H1 (cell line): ENCODE results near the gene TINAGL1. TPM values are rescaled to one million over a fixed set of nuclear protein-coding genes. Genes with fewer than 3 reads are reported as not detected.

Source experiments
- CTCF ChIA-PET: fragments of 300-600 bp; sonication (Branson Sonifier 250); formaldehyde crosslinking; loops from one replicate; lab custom pipeline; 2021; ENCODE audit not compliant: partially characterized antibody; lab: Charles Lee
- POLR2A ChIA-PET: fragments of 300-600 bp; sonication (Branson Sonifier 250); formaldehyde crosslinking; loops from one replicate; lab custom pipeline; 2021; ENCODE audit warnings: inconsistent platforms; ENCODE audit not compliant: partially characterized antibody; lab: Charles Lee
- DNase-seq, 2 experiments: peaks; one replicate each; pipeline versions ENCODE4 v3.0.0 to v3.0.0-alpha.2; 2010 to 2022; ENCODE audit warnings: low spot score in 2 of 2, low read depth in 1 of 2, mixed read lengths in 1 of 2
- FAIRE-seq: peaks from 2 replicates; lab custom pipeline; 2011; peaks lifted over from hg19 to GRCh38; lab: Jason Lieb, UNC
- H2AFZ ChIP-seq: 2 replicates; pipeline ENCODE4 v1.8.1; 2012; ENCODE audit warnings: low read length, inconsistent platforms
- H2AK5ac ChIP-seq: 2 replicates; pipeline ENCODE4 v1.6.1; 2013; ENCODE audit warnings: low read depth, low read length
- H2BK120ac ChIP-seq: replicated peaks from 2 replicates; pipeline ENCODE3; 2013; ENCODE audit warnings: low read depth, low read length, inconsistent platforms
- H2BK12ac ChIP-seq: 2 replicates; pipeline ENCODE4 v1.6.1; 2013; ENCODE audit warnings: low read depth, low read length
- H2BK15ac ChIP-seq: 2 replicates; pipeline ENCODE4 v1.6.1; 2013; ENCODE audit warnings: low read length
- H2BK20ac ChIP-seq: 2 replicates; pipeline ENCODE4 v1.6.1; 2013; ENCODE audit warnings: low read length
- H2BK5ac ChIP-seq: 2 replicates; pipeline ENCODE4 v1.6.1; 2013; ENCODE audit warnings: low read depth, low read length
- H3K14ac ChIP-seq: 2 replicates; pipeline ENCODE4 v1.6.1; 2013; ENCODE audit warnings: inconsistent platforms; ENCODE audit not compliant: insufficient read length
- H3K18ac ChIP-seq: 2 replicates; pipeline ENCODE4 v1.6.1; 2013; ENCODE audit warnings: low read length; ENCODE audit errors: extremely low read depth
- H3K23ac ChIP-seq: 2 replicates; pipeline ENCODE4 v1.6.1; 2013; ENCODE audit warnings: inconsistent platforms; ENCODE audit not compliant: insufficient read length
- H3K23me2 ChIP-seq: 2 replicates; pipeline ENCODE4 v1.6.1; 2013; ENCODE audit warnings: low read depth, low read length
- H3K27ac ChIP-seq: 2 replicates; pipeline ENCODE4 v1.6.1; 2011; ENCODE audit warnings: low read depth, low read length, inconsistent platforms
- H3K27me3 ChIP-seq, 4 experiments: replicated peaks in 1 of 4; 1 replicate in 1 of 4; 2 replicates in 3 of 4; pipeline versions ENCODE4 v1.6.1 to v1.8.1; 2011 to 2013; ENCODE audit warnings: low read length in 3 of 4, mild to moderate bottlenecking in 3 of 4, inconsistent platforms in 2 of 4, mixed read lengths in 2 of 4, moderate library complexity in 1 of 4; ENCODE audit not compliant: control insufficient read depth in 3 of 4, insufficient read depth in 3 of 4; ENCODE audit errors: extremely low read depth in 1 of 4
- H3K36me3 ChIP-seq, 4 experiments: 2 replicates each; pipeline versions ENCODE4 v1.6.1 to v1.8.1; 2011 to 2013; ENCODE audit warnings: mild to moderate bottlenecking in 4 of 4, low read length in 3 of 4, moderate library complexity in 2 of 4, control low read depth in 1 of 4, inconsistent platforms in 1 of 4; ENCODE audit not compliant: insufficient read depth in 4 of 4, control insufficient read depth in 2 of 4
- H3K4ac ChIP-seq: replicated peaks from 2 replicates; pipeline ENCODE3; 2013; ENCODE audit warnings: low read length, low read depth, mixed read lengths, inconsistent platforms; ENCODE audit not compliant: insufficient read length
- H3K4me1 ChIP-seq, 4 experiments: replicated peaks in 1 of 4; 1 replicate in 1 of 4; 2 replicates in 3 of 4; pipeline versions ENCODE4 v1.6.1 to v1.8.1; 2011 to 2013; ENCODE audit warnings: low read length in 3 of 4, inconsistent platforms in 2 of 4, mixed read lengths in 1 of 4; ENCODE audit not compliant: insufficient read depth in 4 of 4, control insufficient read depth in 3 of 4
- H3K4me2 ChIP-seq, 2 experiments: 2 replicates each; pipeline versions ENCODE4 v1.6.1 to v1.8.1; 2011 to 2013; ENCODE audit warnings: low read depth in 2 of 2, low read length in 2 of 2, control low read depth in 1 of 2, inconsistent platforms in 1 of 2, mild to moderate bottlenecking in 1 of 2; ENCODE audit not compliant: insufficient read depth in 1 of 2
- H3K4me3 ChIP-seq, 4 experiments: fragments of 200-600, 300-600 bp in 1 of 4; sonication (generic), shearing (Covaris generic), sonication (Bioruptor Twin) in 1 of 4; 2 replicates each; pipeline versions ENCODE4 v1.5.1 to v1.8.1; 2011 to 2016; ENCODE audit warnings: low read length in 4 of 4, low read depth in 3 of 4, control low read depth in 2 of 4, inconsistent platforms in 2 of 4, mild to moderate bottlenecking in 2 of 4, mixed read lengths in 1 of 4, moderate library complexity in 1 of 4; ENCODE audit not compliant: insufficient read depth in 2 of 4; ENCODE audit errors: extremely low read depth in 1 of 4
- H3K56ac ChIP-seq: replicated peaks from 2 replicates; pipeline ENCODE3; 2013; ENCODE audit warnings: low read depth, mild to moderate bottlenecking, mixed read lengths, low read length, inconsistent platforms; ENCODE audit not compliant: insufficient read length
- H3K79me1 ChIP-seq: 2 replicates; pipeline ENCODE4 v1.6.1; 2013; ENCODE audit warnings: low read depth, low read length, control low read depth
- H3K79me2 ChIP-seq, 2 experiments: 2 replicates each; pipeline versions ENCODE4 v1.6.1 to v1.8.1; 2012 to 2013; ENCODE audit warnings: low read length in 2 of 2, mild to moderate bottlenecking in 2 of 2, inconsistent platforms in 1 of 2; ENCODE audit not compliant: insufficient read depth in 2 of 2, control insufficient read depth in 1 of 2
- H3K9ac ChIP-seq, 4 experiments: replicated peaks in 1 of 4; 1 replicate in 1 of 4; 2 replicates in 3 of 4; pipeline versions ENCODE4 v1.6.1 to v1.8.1; 2011 to 2013; ENCODE audit warnings: low read depth in 3 of 4, low read length in 3 of 4, control low read depth in 2 of 4, mild to moderate bottlenecking in 2 of 4, moderate library complexity in 2 of 4, inconsistent platforms in 1 of 4; ENCODE audit errors: extremely low read depth in 1 of 4
- H3K9me3 ChIP-seq, 2 experiments: 2 replicates each; pipeline versions ENCODE4 v1.6.1 to v1.8.1; 2012 to 2013; ENCODE audit warnings: mild to moderate bottlenecking in 2 of 2, moderate library complexity in 2 of 2, control low read depth in 1 of 2, inconsistent platforms in 1 of 2, low read depth in 1 of 2, low read length in 1 of 2, mixed read lengths in 1 of 2; ENCODE audit not compliant: insufficient read depth in 2 of 2
- H4K20me1 ChIP-seq, 2 experiments: replicated peaks in 1 of 2; 2 replicates each; pipeline versions ENCODE3 to v1.8.1; 2011 to 2013; ENCODE audit warnings: inconsistent platforms in 2 of 2, low read length in 2 of 2, mild to moderate bottlenecking in 1 of 2; ENCODE audit not compliant: insufficient read depth in 2 of 2, control insufficient read depth in 1 of 2
- H4K5ac ChIP-seq: 2 replicates; pipeline ENCODE4 v1.6.1; 2013; ENCODE audit warnings: low read length, low read depth, mixed read lengths, inconsistent platforms; ENCODE audit not compliant: insufficient read length
- H4K8ac ChIP-seq: 2 replicates; pipeline ENCODE4 v1.8.0; 2013; ENCODE audit warnings: mild to moderate bottlenecking, moderate library complexity, low read length, inconsistent platforms; ENCODE audit not compliant: insufficient read depth; ENCODE audit errors: extremely low read depth
- H4K91ac ChIP-seq: replicated peaks from 2 replicates; pipeline ENCODE3; 2013; ENCODE audit warnings: low read length, mixed read lengths, inconsistent platforms; ENCODE audit not compliant: insufficient read length
- WGBS, 2 experiments: shearing (Covaris generic) in 1 of 2; methylation state at CpG; one replicate each; pipeline versions ENCODE4 v1.1.6 to v1.1.7; 2013 to 2015; ENCODE audit warnings: low lambda C conversion rate in 2 of 2, mixed read lengths in 2 of 2, inconsistent platforms in 1 of 2, low coverage in 1 of 2, missing lambda C conversion rate in 1 of 2; ENCODE audit not compliant: insufficient replicate concordance in 2 of 2, insufficient coverage in 1 of 2, insufficient read length in 1 of 2; ENCODE audit errors: extremely low coverage in 1 of 2, missing lambda C conversion rate in 1 of 2; 5-methylcytosine and 5-hydroxymethylcytosine counted together
- polyA plus RNA-seq, 7 experiments: library from polyadenylated mRNA; depleted of rRNA in 3 of 7; stranded (reverse) in 5 of 7; unstranded in 2 of 7; fragments of >200 nt in 5 of 7; fragments of 200-250 nt in 2 of 7; gene quantifications; 1 replicate in 5 of 7; 2 replicates in 1 of 7; 4 replicates in 1 of 7; pipeline versions ENCODE4 v1.2.1 to v1.2.3, GENCODE V29; 2011 to 2013; ENCODE audit warnings: missing spikeins in 2 of 7, mixed read lengths in 2 of 7
- total RNA-seq: library from RNA; stranded (reverse); fragmentation: NEBNext Ultra II Directional; extraction: Animal tissue kit (Norgen Biotek cat#: 25700); gene quantifications from 2 replicates; pipeline ENCODE4 v1.2.1, GENCODE V29; 2021

The TINAGL1 gene
- total and polyA plus RNA-seq, 2 of the 8 experiments (the other 6 are each of a cell fraction or from before 2014, with no cell fraction given): 11.2 to 21.7 TPM

GRCh38 chr1:31560394-31560793, 15.9 kb upstream of the TINAGL1 start:
- no peak overlapping the region for H3K4ac ChIP-seq
- 87% methylated on average over 4 of the region's 4 CpGs; no CpG with 5 or more reads in 1 of the 2 experiments for WGBS, 2 experiments
- no peak overlapping the region for H4K5ac ChIP-seq
- FAIRE-seq: no peak
- no peak overlapping the region for H2BK5ac ChIP-seq
- no peaks in the 10 kb centered on the region for H3K36me3 ChIP-seq
- H2AK5ac ChIP-seq: no peak overlapping the region
- no peaks in the 10 kb centered on the region for H3K79me2 ChIP-seq
- no peak overlapping the region for H3K4me3 ChIP-seq
- no peak overlapping the region for H3K14ac ChIP-seq
- H3K9ac ChIP-seq: no peak overlapping the region
- ChIA-PET CTCF (interaction anchor here (0.8 to 2.7 kb wide), 2 partner anchors 9 to 11 kb away, joined by 3 to 13 read pairs; no protein-coding TSS in a partner anchor), POLR2A (interaction anchor here (1.1 kb wide), 1 partner anchor 12 kb away, joined by 4 read pairs; no protein-coding TSS in a partner anchor)
- no peak overlapping the region for H4K8ac ChIP-seq
- H3K4me2 ChIP-seq: no peak overlapping the region
- no peak overlapping the region for H2AFZ ChIP-seq
- H2BK12ac ChIP-seq: no peak overlapping the region
- no peak overlapping the region for H2BK20ac ChIP-seq
- no peaks in the 10 kb centered on the region for H3K9me3 ChIP-seq
- H3K18ac ChIP-seq: no peak overlapping the region
- no peak for DNase-seq
- no peaks in the 10 kb centered on the region for H3K23me2 ChIP-seq
- no peaks in the 10 kb centered on the region for H3K79me1 ChIP-seq
- no peak overlapping the region for H3K23ac ChIP-seq
- no peak overlapping the region for H4K91ac ChIP-seq
- H3K56ac ChIP-seq: no peak overlapping the region
- no peaks in the 10 kb centered on the region for H3K27me3 ChIP-seq
- no peak overlapping the region for H2BK15ac ChIP-seq
- H4K20me1 ChIP-seq: no peaks in the 10 kb centered on the region
- no peak overlapping the region for H2BK120ac ChIP-seq
- peaks cover 0 to 9% (median 6%) of the 10 kb centered on the region in 4 experiments; a peak in 5 of 7 replicates for H3K4me1 ChIP-seq
- H3K27ac ChIP-seq: no peak overlapping the region
